GM23338 (cell line): Measurements from ENCODE around the gene C2CD4D. TPM values are rescaled to one million over a fixed set of nuclear protein-coding genes. Genes with fewer than 3 reads are reported as not detected.

Source experiments
- ATAC-seq: fragments of 200-7000 bp; cut with Tn5 transposase; 3 replicates; pipeline ENCODE4 v1.9.1; 2020
- DNase-seq: peaks from one replicate; pipeline ENCODE4 v3.0.0-alpha.2; 2015; ENCODE audit warnings: low spot score
- H2AFZ ChIP-seq: fragments of 200-600 bp; sonication (generic); 2 replicates; pipeline ENCODE4 v1.8.0; 2016; ENCODE audit warnings: antibody characterized with exemption, mild to moderate bottlenecking, moderate library complexity
- H3F3A ChIP-seq: fragments of 200-600 bp; sonication (generic); replicated peaks from 2 replicates; pipeline ENCODE4 v1.8.0; 2017; ENCODE audit warnings: antibody characterized with exemption, mixed run types, low read depth
- H3K27ac ChIP-seq: fragments of 200-600 bp; sonication (generic); 2 replicates; pipeline ENCODE4 v1.6.1; 2016; ENCODE audit warnings: low read depth
- H3K27me3 ChIP-seq: fragments of 200-600 bp; sonication (generic); 2 replicates; pipeline ENCODE4 v1.8.0; 2016; ENCODE audit warnings: mild to moderate bottlenecking, mixed run types, moderate library complexity; ENCODE audit not compliant: insufficient read depth
- H3K36me3 ChIP-seq: fragments of 200-600 bp; sonication (generic); 2 replicates; pipeline ENCODE4 v1.8.0; 2016; ENCODE audit warnings: mild to moderate bottlenecking; ENCODE audit not compliant: insufficient read depth
- H3K4me1 ChIP-seq: fragments of 200-600 bp; sonication (generic); 2 replicates; pipeline ENCODE4 v1.8.0; 2016; ENCODE audit warnings: mild to moderate bottlenecking, moderate library complexity; ENCODE audit not compliant: insufficient read depth
- H3K4me2 ChIP-seq: fragments of 200-600 bp; sonication (generic); 2 replicates; pipeline ENCODE4 v1.7.1; 2017; ENCODE audit warnings: mixed run types
- H3K4me3 ChIP-seq: fragments of 200-600 bp; sonication (generic); 2 replicates; pipeline ENCODE4 v1.6.1; 2016; ENCODE audit warnings: mixed run types
- H3K79me2 ChIP-seq: fragments of 200-600 bp; sonication (generic); replicated peaks from 2 replicates; pipeline ENCODE4 v1.8.0; 2017; ENCODE audit warnings: mild to moderate bottlenecking; ENCODE audit not compliant: insufficient read depth
- H3K9me2 ChIP-seq: fragments of 200-600 bp; sonication (generic); 2 replicates; pipeline ENCODE4 v1.8.0; 2017; ENCODE audit not compliant: insufficient read depth
- H4K20me1 ChIP-seq: fragments of 200-600 bp; sonication (generic); replicated peaks from 2 replicates; pipeline ENCODE4 v1.8.0; 2017; ENCODE audit warnings: mild to moderate bottlenecking; ENCODE audit not compliant: insufficient read depth
- H3K27ac Mint-ChIP-seq: 2 replicates; pipeline ENCODE4 v1.8.0; 2020; ENCODE audit warnings: inconsistent platforms, mild to moderate bottlenecking, moderate library complexity, mixed read lengths
- H3K27me3 Mint-ChIP-seq: 3 replicates; pipeline ENCODE4 v1.8.0; 2022; ENCODE audit warnings: low read depth, mild to moderate bottlenecking, moderate library complexity, mixed read lengths, inconsistent platforms; ENCODE audit not compliant: insufficient read depth, poor library complexity
- H3K36me3 Mint-ChIP-seq: 3 replicates; pipeline ENCODE4 v1.8.0; 2021; ENCODE audit warnings: low read depth, mild to moderate bottlenecking, inconsistent platforms, moderate library complexity, mixed read lengths
- H3K4me1 Mint-ChIP-seq: 3 replicates; pipeline ENCODE4 v1.8.0; 2020; ENCODE audit warnings: mild to moderate bottlenecking, inconsistent platforms, mixed read lengths
- H3K4me3 Mint-ChIP-seq: 3 replicates; pipeline ENCODE4 v1.8.0; 2021; ENCODE audit warnings: moderate library complexity, mild to moderate bottlenecking, inconsistent platforms, mixed read lengths
- H3K9me3 Mint-ChIP-seq: 3 replicates; pipeline ENCODE4 v1.8.0; 2020; ENCODE audit warnings: moderate library complexity, mild to moderate bottlenecking, inconsistent platforms, mixed read lengths
- CREB1 ChIP-seq: fragments of 250-450 bp; sonication (Bioruptor Pico); IDR thresholded peaks from 2 replicates; pipeline ENCODE4 v1.5.0; 2020; ENCODE audit warnings: low read depth, mild to moderate bottlenecking, moderate library complexity
- EZH2 ChIP-seq: fragments of 200-600 bp; sonication (generic); IDR thresholded peaks from one replicate; pipeline ENCODE4 v1.8.0; 2017; ENCODE audit warnings: antibody characterized with exemption, mild to moderate bottlenecking, low read depth; ENCODE audit not compliant: unreplicated experiment
- EZH2phosphoT487 ChIP-seq: fragments of 200-600 bp; sonication (generic); IDR thresholded peaks from one replicate; pipeline ENCODE4 v1.8.1; 2018; ENCODE audit warnings: antibody characterized with exemption; ENCODE audit not compliant: unreplicated experiment
- JUNB ChIP-seq: IDR thresholded peaks from one replicate; pipeline ENCODE4 v1.6.1; 2016; ENCODE audit warnings: antibody characterized with exemption; ENCODE audit not compliant: unreplicated experiment
- NANOG ChIP-seq: IDR thresholded peaks from 2 replicates; pipeline ENCODE4 v1.6.1; 2016; ENCODE audit warnings: antibody characterized with exemption, borderline replicate concordance
- POLR2AphosphoS5 ChIP-seq: IDR thresholded peaks from 2 replicates; pipeline ENCODE4 v1.6.1; 2016; ENCODE audit warnings: antibody characterized with exemption, low read depth
- STAT1 ChIP-seq: IDR thresholded peaks from one replicate; pipeline ENCODE4 v1.6.1; 2016; ENCODE audit warnings: antibody characterized with exemption; ENCODE audit not compliant: unreplicated experiment
- ZNF331 ChIP-seq: fragments of 250-450 bp; sonication (Bioruptor Pico); IDR thresholded peaks from 2 replicates; pipeline ENCODE4 v1.5.0; 2020; ENCODE audit warnings: low read depth, mild to moderate bottlenecking, moderate library complexity
- polyA plus RNA-seq: library from polyadenylated mRNA; unstranded; fragments of >200 nt; fragmentation: Nextera tagmentation; extraction: Ambion mirVana; gene quantifications from 2 replicates; pipeline ENCODE4 v1.2.1, GENCODE V29; 2016
- total RNA-seq: library from RNA; depleted of rRNA; stranded (reverse); fragments of >200 nt; shearing (Covaris generic); gene quantifications from 2 replicates; pipeline ENCODE4 v1.2.3, GENCODE V29; 2014
- TF ChIP-seq, protein P1 (sequence below), 2 experiments: fragments of 200-600 bp in 1 of 2; sonication (generic) in 1 of 2; conservative IDR thresholded peaks; 2 replicates each; pipeline versions ENCODE4 v1.5.1 to v1.6.1; 2016 to 2017; ENCODE audit warnings: antibody characterized with exemption in 2 of 2, low read depth in 2 of 2, mild to moderate bottlenecking in 2 of 2, moderate library complexity in 1 of 2
- TF ChIP-seq, protein P2 (sequence below): fragments of 250-450 bp; sonication (Bioruptor Pico); IDR thresholded peaks from 2 replicates; pipeline ENCODE4 v1.5.0; 2020; ENCODE audit warnings: mild to moderate bottlenecking, moderate library complexity
- TF ChIP-seq, protein P3 (sequence below): IDR thresholded peaks from one replicate; pipeline ENCODE4 v1.6.1; 2018; ENCODE audit warnings: antibody characterized with exemption; ENCODE audit not compliant: unreplicated experiment

C2CD4D gene
- total and polyA plus RNA-seq, 2 experiments from 2014 or later, result 0.35 to 0.82 TPM

DNA sequence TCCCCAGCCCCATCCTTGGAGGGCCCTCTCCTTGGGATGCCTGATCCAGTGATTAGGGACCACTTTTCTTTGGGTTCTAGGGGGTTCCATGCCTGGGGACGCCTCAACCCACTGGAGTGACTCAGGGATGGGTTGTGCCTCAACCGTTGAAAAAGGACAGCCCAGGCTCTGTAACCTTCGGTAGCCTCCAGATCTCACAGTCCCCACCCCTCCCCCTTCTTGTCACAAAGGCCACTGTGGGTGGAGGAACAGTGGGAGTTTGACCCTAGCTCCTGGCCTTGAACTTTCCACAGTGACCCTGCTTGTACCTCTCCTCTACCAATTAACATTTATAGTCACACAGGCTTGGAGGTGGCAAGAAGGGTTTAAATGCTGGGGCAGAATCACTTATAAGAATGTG, 5.4 kb downstream of the C2CD4D start:
- ATAC-seq (no peak), DNase-seq (no peak)
- H3K36me3 Mint-ChIP-seq, result no peaks in the 10 kb centered on the region; the same call in 2 of the 3 replicates
- Histone ChIP-seq H4K20me1 (no peaks in the 10 kb centered on the region), H3K36me3 (no peaks in the 10 kb centered on the region), H3K4me3 (no peak overlapping the region), H3K27me3 (peaks cover 24% of the 10 kb centered on the region), H2AFZ (no peak overlapping the region), H3F3A (peaks cover 2% of the 10 kb centered on the region; the same call in 1 of the 2 replicates), H3K27ac (no peak overlapping the region), H3K4me1 (peaks cover 27% of the 10 kb centered on the region), H3K79me2 (no peaks in the 10 kb centered on the region), H3K9me2 (no peaks in the 10 kb centered on the region), H3K4me2 (no peak overlapping the region)
- H3K27ac Mint-ChIP-seq, result no peak overlapping the region
- H3K9me3 Mint-ChIP-seq, result peaks cover 4% of the 10 kb centered on the region; the same call in 2 of the 3 replicates
- no peak overlapping the region for H3K4me3 Mint-ChIP-seq
- H3K4me1 Mint-ChIP-seq, result peaks cover 38% of the 10 kb centered on the region
- H3K27me3 Mint-ChIP-seq, result peaks cover 30% of the 10 kb centered on the region
- no peak for TF ChIP-seq ZNF331 (CRISPR knock-in tag)
- TF ChIP-seq POLR2AphosphoS5, result no peak
- no peak for TF ChIP-seq EZH2phosphoT487
- TF ChIP-seq, protein P1, sequence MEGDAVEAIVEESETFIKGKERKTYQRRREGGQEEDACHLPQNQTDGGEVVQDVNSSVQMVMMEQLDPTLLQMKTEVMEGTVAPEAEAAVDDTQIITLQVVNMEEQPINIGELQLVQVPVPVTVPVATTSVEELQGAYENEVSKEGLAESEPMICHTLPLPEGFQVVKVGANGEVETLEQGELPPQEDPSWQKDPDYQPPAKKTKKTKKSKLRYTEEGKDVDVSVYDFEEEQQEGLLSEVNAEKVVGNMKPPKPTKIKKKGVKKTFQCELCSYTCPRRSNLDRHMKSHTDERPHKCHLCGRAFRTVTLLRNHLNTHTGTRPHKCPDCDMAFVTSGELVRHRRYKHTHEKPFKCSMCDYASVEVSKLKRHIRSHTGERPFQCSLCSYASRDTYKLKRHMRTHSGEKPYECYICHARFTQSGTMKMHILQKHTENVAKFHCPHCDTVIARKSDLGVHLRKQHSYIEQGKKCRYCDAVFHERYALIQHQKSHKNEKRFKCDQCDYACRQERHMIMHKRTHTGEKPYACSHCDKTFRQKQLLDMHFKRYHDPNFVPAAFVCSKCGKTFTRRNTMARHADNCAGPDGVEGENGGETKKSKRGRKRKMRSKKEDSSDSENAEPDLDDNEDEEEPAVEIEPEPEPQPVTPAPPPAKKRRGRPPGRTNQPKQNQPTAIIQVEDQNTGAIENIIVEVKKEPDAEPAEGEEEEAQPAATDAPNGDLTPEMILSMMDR (conservative IDR thresholded peaks at IDR 0.05; ENCODE audit: low read depth in 2 of 2), result no peak
- no peak for TF ChIP-seq NANOG
- TF ChIP-seq EZH2, result no peak
- no peak for TF ChIP-seq JUNB
- no peak for TF ChIP-seq CREB1 (CRISPR knock-in tag)
- TF ChIP-seq, protein P2, sequence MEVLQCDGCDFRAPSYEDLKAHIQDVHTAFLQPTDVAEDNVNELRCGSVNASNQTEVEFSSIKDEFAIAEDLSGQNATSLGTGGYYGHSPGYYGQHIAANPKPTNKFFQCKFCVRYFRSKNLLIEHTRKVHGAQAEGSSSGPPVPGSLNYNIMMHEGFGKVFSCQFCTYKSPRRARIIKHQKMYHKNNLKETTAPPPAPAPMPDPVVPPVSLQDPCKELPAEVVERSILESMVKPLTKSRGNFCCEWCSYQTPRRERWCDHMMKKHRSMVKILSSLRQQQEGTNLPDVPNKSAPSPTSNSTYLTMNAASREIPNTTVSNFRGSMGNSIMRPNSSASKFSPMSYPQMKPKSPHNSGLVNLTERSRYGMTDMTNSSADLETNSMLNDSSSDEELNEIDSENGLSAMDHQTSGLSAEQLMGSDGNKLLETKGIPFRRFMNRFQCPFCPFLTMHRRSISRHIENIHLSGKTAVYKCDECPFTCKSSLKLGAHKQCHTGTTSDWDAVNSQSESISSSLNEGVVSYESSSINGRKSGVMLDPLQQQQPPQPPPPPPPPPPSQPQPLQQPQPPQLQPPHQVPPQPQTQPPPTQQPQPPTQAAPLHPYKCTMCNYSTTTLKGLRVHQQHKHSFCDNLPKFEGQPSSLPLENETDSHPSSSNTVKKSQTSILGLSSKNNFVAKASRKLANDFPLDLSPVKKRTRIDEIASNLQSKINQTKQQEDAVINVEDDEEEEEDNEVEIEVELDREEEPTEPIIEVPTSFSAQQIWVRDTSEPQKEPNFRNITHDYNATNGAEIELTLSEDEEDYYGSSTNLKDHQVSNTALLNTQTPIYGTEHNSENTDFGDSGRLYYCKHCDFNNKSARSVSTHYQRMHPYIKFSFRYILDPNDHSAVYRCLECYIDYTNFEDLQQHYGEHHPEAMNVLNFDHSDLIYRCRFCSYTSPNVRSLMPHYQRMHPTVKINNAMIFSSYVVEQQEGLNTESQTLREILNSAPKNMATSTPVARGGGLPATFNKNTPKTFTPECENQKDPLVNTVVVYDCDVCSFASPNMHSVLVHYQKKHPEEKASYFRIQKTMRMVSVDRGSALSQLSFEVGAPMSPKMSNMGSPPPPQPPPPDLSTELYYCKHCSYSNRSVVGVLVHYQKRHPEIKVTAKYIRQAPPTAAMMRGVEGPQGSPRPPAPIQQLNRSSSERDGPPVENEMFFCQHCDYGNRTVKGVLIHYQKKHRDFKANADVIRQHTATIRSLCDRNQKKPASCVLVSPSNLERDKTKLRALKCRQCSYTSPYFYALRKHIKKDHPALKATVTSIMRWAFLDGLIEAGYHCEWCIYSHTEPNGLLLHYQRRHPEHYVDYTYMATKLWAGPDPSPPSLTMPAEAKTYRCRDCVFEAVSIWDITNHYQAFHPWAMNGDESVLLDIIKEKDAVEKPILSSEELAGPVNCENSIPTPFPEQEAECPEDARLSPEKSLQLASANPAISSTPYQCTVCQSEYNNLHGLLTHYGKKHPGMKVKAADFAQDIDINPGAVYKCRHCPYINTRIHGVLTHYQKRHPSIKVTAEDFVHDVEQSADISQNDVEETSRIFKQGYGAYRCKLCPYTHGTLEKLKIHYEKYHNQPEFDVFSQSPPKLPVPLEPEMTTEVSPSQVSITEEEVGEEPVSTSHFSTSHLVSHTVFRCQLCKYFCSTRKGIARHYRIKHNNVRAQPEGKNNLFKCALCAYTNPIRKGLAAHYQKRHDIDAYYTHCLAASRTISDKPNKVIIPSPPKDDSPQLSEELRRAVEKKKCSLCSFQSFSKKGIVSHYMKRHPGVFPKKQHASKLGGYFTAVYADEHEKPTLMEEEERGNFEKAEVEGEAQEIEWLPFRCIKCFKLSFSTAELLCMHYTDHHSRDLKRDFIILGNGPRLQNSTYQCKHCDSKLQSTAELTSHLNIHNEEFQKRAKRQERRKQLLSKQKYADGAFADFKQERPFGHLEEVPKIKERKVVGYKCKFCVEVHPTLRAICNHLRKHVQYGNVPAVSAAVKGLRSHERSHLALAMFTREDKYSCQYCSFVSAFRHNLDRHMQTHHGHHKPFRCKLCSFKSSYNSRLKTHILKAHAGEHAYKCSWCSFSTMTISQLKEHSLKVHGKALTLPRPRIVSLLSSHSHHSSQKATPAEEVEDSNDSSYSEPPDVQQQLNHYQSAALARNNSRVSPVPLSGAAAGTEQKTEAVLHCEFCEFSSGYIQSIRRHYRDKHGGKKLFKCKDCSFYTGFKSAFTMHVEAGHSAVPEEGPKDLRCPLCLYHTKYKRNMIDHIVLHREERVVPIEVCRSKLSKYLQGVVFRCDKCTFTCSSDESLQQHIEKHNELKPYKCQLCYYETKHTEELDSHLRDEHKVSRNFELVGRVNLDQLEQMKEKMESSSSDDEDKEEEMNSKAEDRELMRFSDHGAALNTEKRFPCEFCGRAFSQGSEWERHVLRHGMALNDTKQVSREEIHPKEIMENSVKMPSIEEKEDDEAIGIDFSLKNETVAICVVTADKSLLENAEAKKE (CRISPR knock-in tag), result no peak
- no peak for TF ChIP-seq STAT1
- TF ChIP-seq, protein P3, sequence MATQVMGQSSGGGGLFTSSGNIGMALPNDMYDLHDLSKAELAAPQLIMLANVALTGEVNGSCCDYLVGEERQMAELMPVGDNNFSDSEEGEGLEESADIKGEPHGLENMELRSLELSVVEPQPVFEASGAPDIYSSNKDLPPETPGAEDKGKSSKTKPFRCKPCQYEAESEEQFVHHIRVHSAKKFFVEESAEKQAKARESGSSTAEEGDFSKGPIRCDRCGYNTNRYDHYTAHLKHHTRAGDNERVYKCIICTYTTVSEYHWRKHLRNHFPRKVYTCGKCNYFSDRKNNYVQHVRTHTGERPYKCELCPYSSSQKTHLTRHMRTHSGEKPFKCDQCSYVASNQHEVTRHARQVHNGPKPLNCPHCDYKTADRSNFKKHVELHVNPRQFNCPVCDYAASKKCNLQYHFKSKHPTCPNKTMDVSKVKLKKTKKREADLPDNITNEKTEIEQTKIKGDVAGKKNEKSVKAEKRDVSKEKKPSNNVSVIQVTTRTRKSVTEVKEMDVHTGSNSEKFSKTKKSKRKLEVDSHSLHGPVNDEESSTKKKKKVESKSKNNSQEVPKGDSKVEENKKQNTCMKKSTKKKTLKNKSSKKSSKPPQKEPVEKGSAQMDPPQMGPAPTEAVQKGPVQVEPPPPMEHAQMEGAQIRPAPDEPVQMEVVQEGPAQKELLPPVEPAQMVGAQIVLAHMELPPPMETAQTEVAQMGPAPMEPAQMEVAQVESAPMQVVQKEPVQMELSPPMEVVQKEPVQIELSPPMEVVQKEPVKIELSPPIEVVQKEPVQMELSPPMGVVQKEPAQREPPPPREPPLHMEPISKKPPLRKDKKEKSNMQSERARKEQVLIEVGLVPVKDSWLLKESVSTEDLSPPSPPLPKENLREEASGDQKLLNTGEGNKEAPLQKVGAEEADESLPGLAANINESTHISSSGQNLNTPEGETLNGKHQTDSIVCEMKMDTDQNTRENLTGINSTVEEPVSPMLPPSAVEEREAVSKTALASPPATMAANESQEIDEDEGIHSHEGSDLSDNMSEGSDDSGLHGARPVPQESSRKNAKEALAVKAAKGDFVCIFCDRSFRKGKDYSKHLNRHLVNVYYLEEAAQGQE, result no peak
